Activated naive CD8-positive, alpha-beta T cell treated with anti-CD3 and anti-CD28 coated beads, Interleukin-2, amount 50 U/mL, for 24 hours (primary cell): ENCODE results near the gene INHA.
A peak's percentile ranks its signal among the peaks of the same experiment; 100 is the strongest.

Experiments
- ATAC-seq: fragments of 150-1000 bp; cut with Tn5 transposase; one replicate; pipeline ENCODE4 v1.10.0; 2021
- DNase-seq: peaks from one replicate; pipeline ENCODE4 v3.0.0; 2021
- H3K27ac Mint-ChIP-seq: one replicate; pipeline ENCODE4 v1.8.0; 2021; ENCODE audit warnings: mild to moderate bottlenecking, mixed read lengths
- H3K27me3 Mint-ChIP-seq: one replicate; pipeline ENCODE4 v1.8.0; 2021; ENCODE audit warnings: mixed read lengths
- H3K36me3 Mint-ChIP-seq: one replicate; pipeline ENCODE4 v1.8.0; 2021; ENCODE audit warnings: low read depth, mixed read lengths
- H3K4me1 Mint-ChIP-seq: one replicate; pipeline ENCODE4 v1.8.0; 2021; ENCODE audit warnings: mixed read lengths
- H3K4me3 Mint-ChIP-seq: one replicate; pipeline ENCODE4 v1.8.0; 2021; ENCODE audit warnings: mild to moderate bottlenecking, moderate library complexity, mixed read lengths
- H3K9me3 Mint-ChIP-seq: one replicate; pipeline ENCODE4 v1.8.0; 2021; ENCODE audit warnings: mixed read lengths

Gene INHA

GRCh38 chr2:219597552-219598307 is 25.6 kb downstream of the INHA start, which contains the start of gene STK11IP:
STK11IP (plus strand) TSS chr2:219597857; CDS start chr2:219598120, 263 bp downstream.
- DNase-seq (peak; percentile 93), ATAC-seq (peak; percentile 91)
- peaks cover 14% of the 10 kb centered on the region for H3K36me3 Mint-ChIP-seq
- H3K4me1 Mint-ChIP-seq = peaks cover 20% of the 10 kb centered on the region
- peak within 1 kb of the TSS; percentile 97 for H3K27ac Mint-ChIP-seq
- peak within 1 kb of the TSS; percentile 95 for H3K4me3 Mint-ChIP-seq
- no peaks in the 10 kb centered on the region for H3K9me3 Mint-ChIP-seq
- H3K27me3 Mint-ChIP-seq = peaks cover 2% of the 10 kb centered on the region

GRCh38 chr2:219598308-219599078 is 26.4 kb downstream of the INHA start:
- Mint-ChIP-seq H3K27ac (peak overlapping the region; percentile 97), H3K4me1 (peaks cover 20% of the 10 kb centered on the region), H3K4me3 (peak overlapping the region; percentile 95), H3K27me3 (no peaks in the 10 kb centered on the region), H3K36me3 (peaks cover 15% of the 10 kb centered on the region), H3K9me3 (no peaks in the 10 kb centered on the region)
- ATAC-seq = no peak
- DNase-seq = no peak

GRCh38 chr2:219603771-219604170 is 31.7 kb downstream of the INHA start:
- Mint-ChIP-seq H3K36me3 (peaks cover 33% of the 10 kb centered on the region), H3K9me3 (no peaks in the 10 kb centered on the region), H3K27me3 (no peaks in the 10 kb centered on the region), H3K4me1 (peaks cover 2% of the 10 kb centered on the region), H3K4me3 (no peak overlapping the region), H3K27ac (no peak overlapping the region)
- no peak for DNase-seq
- ATAC-seq = no peak

GRCh38 chr2:219605607-219605954 is 33.5 kb downstream of the INHA start:
- Mint-ChIP-seq H3K9me3 (no peaks in the 10 kb centered on the region), H3K4me1 (peaks cover 2% of the 10 kb centered on the region), H3K4me3 (no peak overlapping the region), H3K27me3 (no peaks in the 10 kb centered on the region), H3K36me3 (peaks cover 35% of the 10 kb centered on the region), H3K27ac (no peak overlapping the region)
- no peak for DNase-seq
- no peak for ATAC-seq

- DNase-seq = no peak
- H3K27ac Mint-ChIP-seq = no peak overlapping the region
- H3K9me3 Mint-ChIP-seq = no peaks in the 10 kb centered on the region
- ATAC-seq = no peak
- H3K4me3 Mint-ChIP-seq = no peak overlapping the region
- H3K36me3 Mint-ChIP-seq = peaks cover 28% of the 10 kb centered on the region
- H3K27me3 Mint-ChIP-seq = no peaks in the 10 kb centered on the region
- H3K4me1 Mint-ChIP-seq = peaks cover 15% of the 10 kb centered on the region
Measured at GRCh38 chr2:219607931-219608330, 35.8 kb downstream of the INHA start.

GRCh38 chr2:219608399-219608964 is 36.4 kb downstream of the INHA start:
- no peak overlapping the region for H3K4me3 Mint-ChIP-seq
- H3K27ac Mint-ChIP-seq = no peak overlapping the region
- DNase-seq (no peak), ATAC-seq (no peak)
- no peaks in the 10 kb centered on the region for H3K27me3 Mint-ChIP-seq
- no peaks in the 10 kb centered on the region for H3K9me3 Mint-ChIP-seq
- H3K4me1 Mint-ChIP-seq = peaks cover 16% of the 10 kb centered on the region
- peaks cover 28% of the 10 kb centered on the region for H3K36me3 Mint-ChIP-seq

GRCh38 chr2:219609149-219609750 is 37.1 kb downstream of the INHA start:
- Mint-ChIP-seq H3K4me3 (no peak overlapping the region), H3K27ac (no peak overlapping the region), H3K27me3 (no peaks in the 10 kb centered on the region), H3K4me1 (peaks cover 14% of the 10 kb centered on the region), H3K36me3 (peaks cover 21% of the 10 kb centered on the region), H3K9me3 (no peaks in the 10 kb centered on the region)
- DNase-seq = no peak
- ATAC-seq = no peak

DNA sequence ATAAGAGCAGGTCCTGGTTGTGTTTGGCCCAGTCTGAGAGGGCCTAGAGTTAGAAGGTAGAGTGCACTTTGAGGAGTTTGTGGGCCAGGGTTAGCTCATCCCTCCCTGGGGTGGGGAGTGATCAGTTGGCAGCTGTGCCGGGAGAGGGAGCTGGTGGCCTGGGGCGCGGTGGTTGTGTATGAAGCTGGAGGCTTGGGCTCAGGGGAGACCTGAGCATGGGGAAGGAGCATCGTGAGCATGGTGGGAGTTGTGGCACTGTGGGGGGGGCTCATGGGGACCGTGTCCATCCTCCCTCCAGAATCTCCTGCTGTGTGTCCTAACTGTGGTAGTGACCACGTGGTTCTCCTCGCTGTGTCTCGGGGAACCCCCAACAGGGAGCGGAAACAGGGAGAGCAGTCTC is 39.2 kb downstream of the INHA start:
- H3K4me3 Mint-ChIP-seq = no peak overlapping the region

GRCh38 chr2:219611866-219612576 is 39.9 kb downstream of the INHA start:
- Mint-ChIP-seq H3K4me3 (no peak overlapping the region), H3K9me3 (no peaks in the 10 kb centered on the region), H3K4me1 (peaks cover 14% of the 10 kb centered on the region), H3K27ac (no peak overlapping the region), H3K27me3 (no peaks in the 10 kb centered on the region), H3K36me3 (peaks cover 19% of the 10 kb centered on the region)
- no peak for DNase-seq
- ATAC-seq = no peak

More for the DNA sequence above, 39.2 kb downstream of the INHA start:
- Mint-ChIP-seq H3K4me1 (peaks cover 14% of the 10 kb centered on the region), H3K27me3 (no peaks in the 10 kb centered on the region), H3K27ac (no peak overlapping the region), H3K36me3 (peaks cover 23% of the 10 kb centered on the region), H3K9me3 (no peaks in the 10 kb centered on the region)
- ATAC-seq (no peak), DNase-seq (no peak)

DNA sequence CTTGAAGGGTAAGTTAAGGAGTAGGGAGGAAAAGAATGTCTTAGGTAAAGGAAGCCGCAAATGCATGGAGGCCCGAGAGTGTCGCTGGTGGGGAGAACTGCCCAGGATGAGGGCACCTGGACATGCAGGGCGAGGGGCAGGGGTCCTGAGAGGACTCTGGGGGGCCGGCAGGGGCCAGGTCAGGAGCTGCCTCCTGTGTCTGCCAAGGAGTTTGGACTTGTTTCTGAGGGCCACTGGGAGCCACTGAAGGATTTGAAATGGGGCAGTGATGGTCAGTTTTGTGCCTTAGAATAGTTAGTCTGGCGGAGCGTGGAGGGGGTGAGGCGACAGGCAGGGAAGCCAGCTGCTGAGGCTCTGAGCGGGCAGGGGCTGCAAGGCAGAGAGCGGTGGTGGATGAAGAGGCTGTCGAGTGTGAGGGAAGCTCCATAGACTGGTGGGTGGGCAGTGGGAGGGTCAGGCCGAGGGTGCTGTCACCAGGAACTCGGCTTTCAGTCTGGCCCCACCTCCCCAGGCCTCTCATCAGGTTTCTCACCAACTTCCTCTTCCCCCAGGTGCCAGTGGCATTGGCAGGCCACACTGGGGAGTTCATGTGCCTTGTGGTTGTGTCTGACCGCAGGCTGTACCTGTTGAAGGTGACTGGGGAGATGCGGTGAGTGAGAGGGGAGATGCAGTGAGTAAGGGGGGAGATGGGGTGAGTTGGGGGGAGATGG is 40.6 kb downstream of the INHA start:
- Mint-ChIP-seq H3K27me3 (no peaks in the 10 kb centered on the region), H3K4me3 (no peak overlapping the region), H3K9me3 (no peaks in the 10 kb centered on the region), H3K4me1 (peaks cover 14% of the 10 kb centered on the region), H3K27ac (no peak overlapping the region), H3K36me3 (peaks cover 15% of the 10 kb centered on the region)
- DNase-seq = no peak
- no peak for ATAC-seq

GRCh38 chr2:219613461-219614070 is 41.5 kb downstream of the INHA start:
- DNase-seq (no peak), ATAC-seq (no peak)
- Mint-ChIP-seq H3K4me3 (no peak overlapping the region), H3K9me3 (no peaks in the 10 kb centered on the region), H3K27me3 (no peaks in the 10 kb centered on the region), H3K4me1 (peaks cover 14% of the 10 kb centered on the region), H3K36me3 (peaks cover 15% of the 10 kb centered on the region), H3K27ac (no peak overlapping the region)

GRCh38 chr2:219614076-219614860 is 42.2 kb downstream of the INHA start:
- H3K36me3 Mint-ChIP-seq = peaks cover 15% of the 10 kb centered on the region
- H3K4me1 Mint-ChIP-seq = peaks cover 14% of the 10 kb centered on the region
- no peak overlapping the region for H3K27ac Mint-ChIP-seq
- H3K4me3 Mint-ChIP-seq = no peak overlapping the region
- ATAC-seq = no peak
- no peak for DNase-seq
- H3K27me3 Mint-ChIP-seq = no peaks in the 10 kb centered on the region
- H3K9me3 Mint-ChIP-seq = no peaks in the 10 kb centered on the region

- Mint-ChIP-seq H3K27me3 (no peaks in the 10 kb centered on the region), H3K4me1 (peaks cover 14% of the 10 kb centered on the region), H3K9me3 (no peaks in the 10 kb centered on the region), H3K27ac (no peak overlapping the region), H3K4me3 (no peak overlapping the region), H3K36me3 (peaks cover 13% of the 10 kb centered on the region)
- DNase-seq (no peak), ATAC-seq (no peak)
Measured at GRCh38 chr2:219615036-219615435, 42.9 kb downstream of the INHA start.
